Measurements from ENCODE around the gene ATP6V0A1.

GRCh38 chr17:42424991-42425610 is 33.6 kb upstream of the ATP6V0A1 start:
- TF ChIP-seq CTCF (IDR thresholded peaks at IDR 0.05; ENCODE audit: low read depth, low read length) (no peak), POLR2A (IDR thresholded peaks at IDR 0.05; ENCODE audit: extremely low read depth, insufficient read length) (no peak), MAX (IDR thresholded peaks at IDR 0.05; ENCODE audit: low read depth, low read length) (no peak), MYC (IDR thresholded peaks at IDR 0.05; ENCODE audit: low read depth, low read length) (no peak)

Measured in NB4 (cell line).